ENCODE measurements around the gene CSF2RB.

Gene CSF2RB

DNA sequence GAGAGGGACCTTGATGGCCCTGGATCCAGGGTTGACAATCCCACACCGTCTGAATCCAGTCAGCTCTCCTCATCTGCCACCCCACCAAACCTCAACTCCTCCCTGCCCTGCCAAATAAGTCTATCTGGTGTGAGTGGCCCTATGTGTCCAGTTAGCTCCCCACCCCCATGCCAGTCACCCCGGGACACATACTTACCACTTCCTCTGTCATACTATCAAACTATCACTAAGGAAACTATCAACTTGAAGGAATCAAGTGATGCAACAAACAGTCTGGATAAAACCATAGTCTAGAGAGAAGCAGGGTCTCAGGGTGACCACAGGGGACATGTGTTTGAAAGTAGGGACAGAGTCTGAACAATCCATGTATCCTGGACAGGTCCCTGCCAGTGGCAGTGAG is 13.2 kb upstream of the CSF2RB start:
- TF ChIP-seq EZH2phosphoT487 (IDR thresholded peaks at IDR 0.05; ENCODE audit: borderline replicate concordance): no peak
- TF ChIP-seq, protein P1, sequence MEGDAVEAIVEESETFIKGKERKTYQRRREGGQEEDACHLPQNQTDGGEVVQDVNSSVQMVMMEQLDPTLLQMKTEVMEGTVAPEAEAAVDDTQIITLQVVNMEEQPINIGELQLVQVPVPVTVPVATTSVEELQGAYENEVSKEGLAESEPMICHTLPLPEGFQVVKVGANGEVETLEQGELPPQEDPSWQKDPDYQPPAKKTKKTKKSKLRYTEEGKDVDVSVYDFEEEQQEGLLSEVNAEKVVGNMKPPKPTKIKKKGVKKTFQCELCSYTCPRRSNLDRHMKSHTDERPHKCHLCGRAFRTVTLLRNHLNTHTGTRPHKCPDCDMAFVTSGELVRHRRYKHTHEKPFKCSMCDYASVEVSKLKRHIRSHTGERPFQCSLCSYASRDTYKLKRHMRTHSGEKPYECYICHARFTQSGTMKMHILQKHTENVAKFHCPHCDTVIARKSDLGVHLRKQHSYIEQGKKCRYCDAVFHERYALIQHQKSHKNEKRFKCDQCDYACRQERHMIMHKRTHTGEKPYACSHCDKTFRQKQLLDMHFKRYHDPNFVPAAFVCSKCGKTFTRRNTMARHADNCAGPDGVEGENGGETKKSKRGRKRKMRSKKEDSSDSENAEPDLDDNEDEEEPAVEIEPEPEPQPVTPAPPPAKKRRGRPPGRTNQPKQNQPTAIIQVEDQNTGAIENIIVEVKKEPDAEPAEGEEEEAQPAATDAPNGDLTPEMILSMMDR (conservative IDR thresholded peaks at IDR 0.05; ENCODE audit: low read length): no peak
- no peaks in the 10 kb centered on the region for H3K9me2 ChIP-seq (replicated peaks; ENCODE audit: low read depth, low read length)
- no peaks in the 10 kb centered on the region for H3K79me2 ChIP-seq (ENCODE audit: insufficient read depth, low read length)
- H3K4me3 ChIP-seq (ENCODE audit: low read length, poor library complexity, severe bottlenecking): no peak overlapping the region
- H3K4me2 ChIP-seq (ENCODE audit: low read depth, low read length, poor library complexity, severe bottlenecking): no peak overlapping the region
- H3K27me3 ChIP-seq (ENCODE audit: insufficient read depth, low read length, poor library complexity, severe bottlenecking): no peaks in the 10 kb centered on the region
- H3K9me3 ChIP-seq (ENCODE audit: insufficient read depth, low read depth, low read length): no peaks in the 10 kb centered on the region
- no peaks in the 10 kb centered on the region for H3F3A ChIP-seq (ENCODE audit: low read depth)
- H2AFZ ChIP-seq (ENCODE audit: low read length): no peak overlapping the region
- H4K20me1 ChIP-seq (ENCODE audit: insufficient read depth, low read length, poor library complexity, severe bottlenecking): no peaks in the 10 kb centered on the region
- no peaks in the 10 kb centered on the region for H3K36me3 ChIP-seq (ENCODE audit: insufficient read depth, low read length)
- H3K4me1 ChIP-seq (ENCODE audit: insufficient read depth, low read length, poor library complexity, severe bottlenecking): no peaks in the 10 kb centered on the region
- no peak overlapping the region for H3K9ac ChIP-seq (ENCODE audit: low read depth, low read length, poor library complexity, severe bottlenecking)

DNA sequence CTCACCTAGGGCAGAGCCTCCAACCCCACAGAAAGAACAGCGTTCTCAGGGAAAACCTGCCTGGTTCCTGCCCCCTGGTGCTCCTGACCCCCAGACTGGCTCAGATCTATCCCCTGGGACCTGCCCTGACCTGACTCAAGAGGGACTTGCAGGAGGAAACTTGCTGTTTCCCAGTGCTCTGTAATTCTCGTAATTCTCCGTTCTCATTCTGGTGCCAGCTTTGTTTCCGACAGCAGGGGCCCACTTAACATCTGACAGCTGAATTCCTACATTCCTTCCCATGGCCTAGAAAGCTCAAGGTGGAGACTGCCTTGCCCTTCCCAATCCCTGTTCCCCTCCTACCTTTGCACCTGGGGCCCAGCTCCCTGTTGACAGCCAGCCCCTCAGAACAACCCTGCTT is 12.5 kb upstream of the CSF2RB start:
- H2AFZ ChIP-seq (ENCODE audit: low read length): no peak overlapping the region
- no peak overlapping the region for H3K4me3 ChIP-seq (ENCODE audit: low read length, poor library complexity, severe bottlenecking)
- no peaks in the 10 kb centered on the region for H3K79me2 ChIP-seq (ENCODE audit: insufficient read depth, low read length)
- no peaks in the 10 kb centered on the region for H3K4me1 ChIP-seq (ENCODE audit: insufficient read depth, low read length, poor library complexity, severe bottlenecking)
- no peaks in the 10 kb centered on the region for H3K36me3 ChIP-seq (ENCODE audit: insufficient read depth, low read length)
- TF ChIP-seq, protein P1 (conservative IDR thresholded peaks at IDR 0.05; ENCODE audit: low read length): no peak
- TF ChIP-seq EZH2phosphoT487 (IDR thresholded peaks at IDR 0.05; ENCODE audit: borderline replicate concordance): no peak
- H3K4me2 ChIP-seq (ENCODE audit: low read depth, low read length, poor library complexity, severe bottlenecking): no peak overlapping the region
- H3F3A ChIP-seq (ENCODE audit: low read depth): no peaks in the 10 kb centered on the region
- H3K9me3 ChIP-seq (ENCODE audit: insufficient read depth, low read depth, low read length): no peaks in the 10 kb centered on the region
- no peak overlapping the region for H3K9ac ChIP-seq (ENCODE audit: low read depth, low read length, poor library complexity, severe bottlenecking)
- no peaks in the 10 kb centered on the region for H3K9me2 ChIP-seq (replicated peaks; ENCODE audit: low read depth, low read length)
- H3K27me3 ChIP-seq (ENCODE audit: insufficient read depth, low read length, poor library complexity, severe bottlenecking): no peaks in the 10 kb centered on the region
- H4K20me1 ChIP-seq (ENCODE audit: insufficient read depth, low read length, poor library complexity, severe bottlenecking): no peaks in the 10 kb centered on the region

DNA sequence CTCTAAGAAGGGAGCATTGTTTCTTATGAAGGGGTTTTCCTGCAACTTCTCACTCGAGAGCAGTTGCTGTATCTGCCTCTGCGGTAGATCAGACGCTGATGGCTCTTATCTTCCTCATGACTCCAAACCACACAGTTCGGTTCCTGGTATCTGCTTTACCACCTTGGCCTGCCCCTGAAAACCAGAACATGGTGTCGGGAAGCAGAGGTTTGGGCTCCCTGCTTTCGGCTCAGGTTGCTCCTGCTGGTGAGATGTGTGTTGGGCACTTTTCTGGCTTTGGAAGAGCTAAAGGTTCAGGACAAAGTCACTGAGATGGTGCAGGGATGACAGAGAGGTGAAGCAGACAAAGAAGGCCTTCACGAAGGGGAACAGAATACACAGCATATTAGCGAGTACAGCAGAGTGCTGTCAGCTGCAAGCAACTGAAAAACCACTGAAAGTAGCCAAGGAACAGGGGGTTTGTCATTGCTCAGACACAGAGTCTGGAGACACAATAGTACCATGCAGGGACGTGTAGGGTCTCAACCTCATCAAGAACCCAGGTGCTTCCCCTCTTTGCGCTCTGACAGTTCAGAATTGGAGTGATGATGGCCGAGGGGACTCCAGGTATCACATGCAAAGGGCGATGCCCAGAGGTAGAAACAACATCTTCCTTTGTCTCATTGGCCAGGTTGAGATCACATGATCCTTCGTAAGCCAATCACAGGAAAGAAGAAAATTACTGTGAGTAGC is 11.9 kb upstream of the CSF2RB start:
- Histone ChIP-seq H3K27me3 (ENCODE audit: insufficient read depth, low read length, poor library complexity, severe bottlenecking) (no peaks in the 10 kb centered on the region), H3K9me2 (replicated peaks; ENCODE audit: low read depth, low read length) (no peaks in the 10 kb centered on the region), H3K79me2 (ENCODE audit: insufficient read depth, low read length) (no peaks in the 10 kb centered on the region), H2AFZ (ENCODE audit: low read length) (no peak overlapping the region), H4K20me1 (ENCODE audit: insufficient read depth, low read length, poor library complexity, severe bottlenecking) (no peaks in the 10 kb centered on the region), H3K36me3 (ENCODE audit: insufficient read depth, low read length) (no peaks in the 10 kb centered on the region), H3K4me1 (ENCODE audit: insufficient read depth, low read length, poor library complexity, severe bottlenecking) (no peaks in the 10 kb centered on the region), H3K4me2 (ENCODE audit: low read depth, low read length, poor library complexity, severe bottlenecking) (no peak overlapping the region), H3F3A (ENCODE audit: low read depth) (no peaks in the 10 kb centered on the region), H3K9ac (ENCODE audit: low read depth, low read length, poor library complexity, severe bottlenecking) (no peak overlapping the region), H3K9me3 (ENCODE audit: insufficient read depth, low read depth, low read length) (no peaks in the 10 kb centered on the region), H3K4me3 (ENCODE audit: low read length, poor library complexity, severe bottlenecking) (no peak overlapping the region)
- TF ChIP-seq, protein P1 (conservative IDR thresholded peaks at IDR 0.05; ENCODE audit: low read length): no peak
- no peak for TF ChIP-seq EZH2phosphoT487 (IDR thresholded peaks at IDR 0.05; ENCODE audit: borderline replicate concordance)

All from Loucy (cell line).